Upper lobe of right lung (tissue), 1 donor: Measurements from ENCODE around the gene ZDHHC4. TPM values are rescaled to one million over a fixed set of nuclear protein-coding genes. Genes with fewer than 3 reads are reported as not detected.
"Not testable (repeated sequence)": the region's sequence is repeated elsewhere in the genome, so short reads cannot be mapped to it uniquely, and the experiment has no call there.

Source experiments
- ATAC-seq: fragments of 200-7000 bp; cut with Tn5 transposase; one replicate; pipeline ENCODE4 v1.9.1; 2020; ENCODE audit warnings: mild to moderate bottlenecking, moderate library complexity
- DNase-seq: peaks from one replicate; pipeline ENCODE4 v3.0.0-alpha.2; 2020
- H3K27ac ChIP-seq: fragments of 200-600 bp; one replicate; pipeline ENCODE4 v1.8.0; 2022
- H3K27me3 ChIP-seq: fragments of 200-600 bp; one replicate; pipeline ENCODE4 v1.8.0; 2022; ENCODE audit warnings: mild to moderate bottlenecking
- H3K36me3 ChIP-seq: fragments of 200-600 bp; one replicate; pipeline ENCODE4 v1.8.0; 2022
- H3K4me1 ChIP-seq: fragments of 200-600 bp; one replicate; pipeline ENCODE4 v1.8.0; 2022
- H3K4me3 ChIP-seq: fragments of 200-600 bp; one replicate; pipeline ENCODE4 v1.8.0; 2022; ENCODE audit warnings: mild to moderate bottlenecking
- H3K9me3 ChIP-seq: fragments of 200-600 bp; one replicate; pipeline ENCODE4 v1.8.0; 2022
- CTCF ChIP-seq: fragments of 200-600 bp; IDR thresholded peaks from one replicate; pipeline ENCODE4 v1.8.0; 2022; ENCODE audit warnings: antibody characterized with exemption
- intact Hi-C: fragments of 100-400 bp; cut with DNase I; formaldehyde crosslinking; loops from one replicate; pipeline ENCODE4 v1.11.0; 2022
- total RNA-seq: library from RNA; stranded (reverse); fragmentation: NEBNext Ultra II Directional; extraction: Animal tissue kit (Norgen Biotek cat#: 25700); gene quantifications from one replicate; pipeline ENCODE4 v1.2.1, GENCODE V29; 2021
- donor health status: DM: no; HTN: yes; CAD: no; lungs with severe emphysema.

The ZDHHC4 gene
- total RNA-seq, 1 donor from 2014 or later, result 54.8 TPM

GRCh38 chr7:6576024-6576866 is 1.0 kb upstream of the ZDHHC4 start:
- Histone ChIP-seq H3K27me3 (no peaks in the 10 kb centered on the region), H3K27ac (no peak overlapping the region), H3K36me3 (peaks cover 13% of the 10 kb centered on the region), H3K9me3 (no peaks in the 10 kb centered on the region), H3K4me3 (peak overlapping the region; percentile 74), H3K4me1 (peaks cover 12% of the 10 kb centered on the region)
- DNase-seq (no peak), ATAC-seq (no peak)
- TF ChIP-seq CTCF, result no peak
- intact Hi-C loops, result no loop called here

- Histone ChIP-seq H3K27ac (peak overlapping the region; percentile 93), H3K36me3 (peaks cover 20% of the 10 kb centered on the region), H3K4me3 (peak overlapping the region; percentile 74), H3K4me1 (peaks cover 12% of the 10 kb centered on the region)
- ATAC-seq, H3K9me3 ChIP-seq, H3K27me3 ChIP-seq, intact Hi-C loops, DNase-seq: not testable (repeated sequence)
Measured at GRCh38 chr7:6576867-6577368, 336 bp upstream of the ZDHHC4 start.

GRCh38 chr7:6578114-6579084 is 1.1 kb downstream of the ZDHHC4 start:
- peak overlapping the region; percentile 93 for H3K27ac ChIP-seq

GRCh38 chr7:6579446-6579845 is 2.2 kb downstream of the ZDHHC4 start:
- Histone ChIP-seq H3K27me3 (no peaks in the 10 kb centered on the region), H3K36me3 (peaks cover 44% of the 10 kb centered on the region), H3K9me3 (no peaks in the 10 kb centered on the region), H3K4me1 (peaks cover 12% of the 10 kb centered on the region), H3K4me3 (no peak overlapping the region), H3K27ac (no peak overlapping the region)
- intact Hi-C loops, result no loop called here
- no peak for ATAC-seq
- peak; percentile 9 for TF ChIP-seq CTCF
- DNase-seq, result no peak

More at GRCh38 chr7:6578114-6579084, 1.1 kb downstream of the ZDHHC4 start:
- peaks cover 35% of the 10 kb centered on the region for H3K36me3 ChIP-seq
- DNase-seq (no peak), ATAC-seq (no peak)
- H3K4me3 ChIP-seq, result peak overlapping the region; percentile 74
- TF ChIP-seq CTCF, result no peak
- peaks cover 12% of the 10 kb centered on the region for H3K4me1 ChIP-seq
- no peaks in the 10 kb centered on the region for H3K27me3 ChIP-seq
- intact Hi-C loops, result no loop called here
- no peaks in the 10 kb centered on the region for H3K9me3 ChIP-seq

- H3K27ac ChIP-seq, ATAC-seq, DNase-seq, H3K27me3 ChIP-seq, H3K9me3 ChIP-seq, H3K4me1 ChIP-seq, intact Hi-C loops, H3K4me3 ChIP-seq: not testable (repeated sequence)
- H3K36me3 ChIP-seq, result peaks cover 58% of the 10 kb centered on the region
Measured at GRCh38 chr7:6585746-6586432, 8.6 kb downstream of the ZDHHC4 start.

- Histone ChIP-seq H3K36me3 (peaks cover 53% of the 10 kb centered on the region), H3K27ac (no peak overlapping the region), H3K27me3 (no peaks in the 10 kb centered on the region), H3K4me1 (peaks cover 16% of the 10 kb centered on the region), H3K9me3 (no peaks in the 10 kb centered on the region), H3K4me3 (no peak overlapping the region)
- intact Hi-C loops, result no loop called here
- ATAC-seq (no peak), DNase-seq (no peak)
- no peak for TF ChIP-seq CTCF
Measured at GRCh38 chr7:6588566-6588965, 11.3 kb downstream of the ZDHHC4 start.
